Measurements from ENCODE around the gene KIF6.

- no peak for TF ChIP-seq EZH2 (IDR thresholded peaks at IDR 0.05; ENCODE audit: low read length)
- TF ChIP-seq CTCF (optimal IDR thresholded peaks at IDR 0.05 in 1 of 3, IDR thresholded peaks at IDR 0.05 in 1 of 3, conservative IDR thresholded peaks at IDR 0.05 in 1 of 3; ENCODE audit: extremely low read depth in 1 of 3, insufficient read depth in 2 of 3, low read length in 3 of 3), result peak; percentile 31 to 54 (median 53)
These were observed 335.8 kb downstream of the KIF6 start for GRCh38 chr6:39389484-39389767.
